CD4-positive, CD25-positive, alpha-beta regulatory T cell (primary cell): ENCODE results near the gene WDFY4. TPM values are rescaled to one million over a fixed set of nuclear protein-coding genes. Genes with fewer than 3 reads are reported as not detected.

Experiments
- ATAC-seq, 2 donors: fragments of 150-1000 bp; cut with Tn5 transposase; one replicate each; pipeline ENCODE4 v1.10.0; 2021; ENCODE audit warnings: low read depth in 2 of 2, moderate number of reproducible peaks in 2 of 2, moderate library complexity in 1 of 2
- DNase-seq, 3 donors: peaks; one replicate each; pipeline versions ENCODE4 v3.0.0 to v3.0.0-alpha.2; 2012 to 2022; ENCODE audit warnings: mixed read lengths in 1 of 3
- H3K27ac ChIP-seq: one replicate; pipeline ENCODE4 v1.7.0; 2013; ENCODE audit warnings: mild to moderate bottlenecking, low read length; ENCODE audit not compliant: insufficient read depth, poor library complexity, severe bottlenecking
- H3K27me3 ChIP-seq: one replicate; pipeline ENCODE4 v1.7.0; 2013; ENCODE audit warnings: low read length; ENCODE audit not compliant: control insufficient read depth, insufficient read depth
- H3K36me3 ChIP-seq: one replicate; pipeline ENCODE4 v1.7.0; 2013; ENCODE audit warnings: mild to moderate bottlenecking, low read length, moderate library complexity; ENCODE audit not compliant: control insufficient read depth, insufficient read depth
- H3K4me1 ChIP-seq: 2 replicates; pipeline ENCODE4 v1.7.0; 2013; ENCODE audit warnings: mild to moderate bottlenecking, low read length; ENCODE audit not compliant: insufficient read depth, control insufficient read depth, poor library complexity, severe bottlenecking
- H3K4me3 ChIP-seq: one replicate; pipeline ENCODE4 v1.7.0; 2013; ENCODE audit warnings: low read depth, mild to moderate bottlenecking, low read length, moderate library complexity
- H3K9me3 ChIP-seq, 2 experiments: 1 replicate in 1 of 2; 2 replicates in 1 of 2; pipeline ENCODE4 v1.7.0; 2013; ENCODE audit warnings: low read length in 2 of 2, mild to moderate bottlenecking in 1 of 2, moderate library complexity in 1 of 2; ENCODE audit not compliant: control insufficient read depth in 2 of 2
- H3K27ac Mint-ChIP-seq, 3 donors: one replicate each; pipeline ENCODE4 v1.8.0; 2020 to 2022; ENCODE audit warnings: mild to moderate bottlenecking in 3 of 3, mixed read lengths in 3 of 3, moderate library complexity in 2 of 3
- H3K27me3 Mint-ChIP-seq: one replicate; pipeline ENCODE4 v1.8.0; 2022; ENCODE audit warnings: mild to moderate bottlenecking, mixed read lengths
- H3K36me3 Mint-ChIP-seq: one replicate; pipeline ENCODE4 v1.8.0; 2020; ENCODE audit warnings: mixed read lengths
- H3K4me1 Mint-ChIP-seq, 4 donors: one replicate each; pipeline ENCODE4 v1.8.0; 2020 to 2022; ENCODE audit warnings: mixed read lengths in 4 of 4, mild to moderate bottlenecking in 1 of 4
- H3K4me3 Mint-ChIP-seq, 4 donors: one replicate each; pipeline ENCODE4 v1.8.0; 2020 to 2022; ENCODE audit warnings: mild to moderate bottlenecking in 4 of 4, mixed read lengths in 4 of 4, moderate library complexity in 3 of 4
- H3K9me3 Mint-ChIP-seq, 7 donors: one replicate each; pipeline ENCODE4 v1.8.0; 2020 to 2022; ENCODE audit warnings: mixed read lengths in 7 of 7, mild to moderate bottlenecking in 3 of 7, moderate library complexity in 2 of 7
- polyA plus RNA-seq, 4 donors: library from polyadenylated mRNA; unstranded; fragments of 300-500 nt; fragmentation: Illumina TruSeq; gene quantifications; one replicate each; pipeline ENCODE4 v1.2.3, GENCODE V29; 2021
- total RNA-seq: library from RNA; stranded (reverse); gene quantifications from one replicate; pipeline ENCODE4 v1.2.3, GENCODE V29; 2022

The WDFY4 gene
- total and polyA plus RNA-seq, 5 donors from 2014 or later, result 0.15 to 0.57 (median 0.34) TPM

DNA sequence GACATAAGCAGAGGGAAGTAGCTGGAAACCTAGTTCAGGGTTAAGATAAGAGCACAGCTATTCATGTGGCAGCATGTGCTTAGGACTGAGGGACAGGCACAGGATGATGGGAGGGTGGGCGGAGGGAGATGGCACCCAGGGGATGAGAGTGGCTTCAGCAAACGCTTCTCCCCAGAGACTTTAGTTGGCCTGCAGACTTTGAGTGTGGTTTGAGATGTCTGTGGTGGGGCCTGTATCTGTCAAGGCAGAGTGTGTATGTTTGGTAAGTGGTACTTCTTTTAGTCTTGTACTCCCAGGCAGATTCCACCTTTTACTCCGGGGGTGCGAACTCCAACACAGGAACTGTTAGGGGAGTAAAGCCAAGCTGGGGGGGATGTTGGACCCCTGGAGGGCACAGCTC lies 88.9 kb downstream of the WDFY4 start:
- ATAC-seq, result no peak
- peaks cover 0 to 3% (median 0%) of the 10 kb centered on the region in 7 donors for H3K9me3 Mint-ChIP-seq
- H3K27ac Mint-ChIP-seq, result no peak overlapping the region
- H3K27ac ChIP-seq, result no peak overlapping the region
- no peaks in the 10 kb centered on the region for H3K36me3 Mint-ChIP-seq
- DNase-seq, result no peak
- no peaks in the 10 kb centered on the region for H3K27me3 ChIP-seq
- no peaks in the 10 kb centered on the region for H3K4me1 Mint-ChIP-seq
- no peak overlapping the region for H3K4me3 Mint-ChIP-seq
- no peaks in the 10 kb centered on the region for H3K9me3 ChIP-seq
- H3K36me3 ChIP-seq, result no peaks in the 10 kb centered on the region
- H3K27me3 Mint-ChIP-seq, result no peaks in the 10 kb centered on the region
- H3K4me3 ChIP-seq, result no peak overlapping the region
- no peaks in the 10 kb centered on the region for H3K4me1 ChIP-seq

DNA sequence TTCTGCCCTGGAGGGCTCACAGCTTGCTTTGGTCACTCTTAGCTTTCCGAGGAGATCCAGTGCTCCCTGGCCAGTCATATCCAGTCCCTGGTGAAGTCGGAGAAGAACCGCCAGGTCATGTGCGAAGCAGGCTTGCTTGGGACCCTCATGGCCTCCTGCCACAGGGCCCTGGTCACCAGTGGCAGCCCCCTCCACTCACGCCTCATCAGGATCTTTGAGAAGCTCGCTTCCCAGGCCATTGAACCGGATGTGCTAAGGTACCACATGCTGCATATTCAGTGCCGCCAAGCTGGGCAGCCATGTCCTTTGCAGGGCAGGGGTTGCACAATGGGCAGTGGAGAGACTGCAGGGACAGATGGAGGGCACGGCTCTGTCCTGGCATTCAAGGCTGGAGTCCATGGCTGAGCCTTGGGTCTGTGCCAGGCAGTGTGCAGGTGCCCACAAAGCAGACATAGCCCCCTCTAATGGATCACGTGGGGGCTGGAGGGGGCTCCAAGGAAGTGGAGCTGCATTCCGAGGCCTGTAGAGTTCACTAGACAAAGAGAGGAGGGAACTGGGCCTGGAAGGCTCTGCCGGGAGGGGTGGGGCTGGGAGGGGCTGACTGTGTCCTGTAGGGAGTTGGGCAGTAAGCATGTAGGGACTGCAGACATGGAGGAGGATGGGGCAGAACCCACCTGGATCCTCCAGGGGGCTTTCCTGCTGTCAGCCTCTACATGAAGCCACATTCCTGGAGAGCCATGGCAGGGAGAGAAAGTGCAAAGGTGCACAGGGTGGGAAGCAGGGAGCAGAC lies 89.9 kb downstream of the WDFY4 start:
- Mint-ChIP-seq H3K36me3 (no peaks in the 10 kb centered on the region), H3K9me3 (peaks cover 0 to 3% (median 0%) of the 10 kb centered on the region in 7 donors), H3K4me3 (no peak overlapping the region), H3K27me3 (no peaks in the 10 kb centered on the region), H3K27ac (no peak overlapping the region), H3K4me1 (no peaks in the 10 kb centered on the region)
- H3K27ac ChIP-seq, result no peak overlapping the region
- no peaks in the 10 kb centered on the region for H3K4me1 ChIP-seq
- no peak for DNase-seq
- no peaks in the 10 kb centered on the region for H3K27me3 ChIP-seq
- no peaks in the 10 kb centered on the region for H3K9me3 ChIP-seq
- H3K36me3 ChIP-seq, result no peaks in the 10 kb centered on the region
- no peak for ATAC-seq
- H3K4me3 ChIP-seq, result no peak overlapping the region

DNA sequence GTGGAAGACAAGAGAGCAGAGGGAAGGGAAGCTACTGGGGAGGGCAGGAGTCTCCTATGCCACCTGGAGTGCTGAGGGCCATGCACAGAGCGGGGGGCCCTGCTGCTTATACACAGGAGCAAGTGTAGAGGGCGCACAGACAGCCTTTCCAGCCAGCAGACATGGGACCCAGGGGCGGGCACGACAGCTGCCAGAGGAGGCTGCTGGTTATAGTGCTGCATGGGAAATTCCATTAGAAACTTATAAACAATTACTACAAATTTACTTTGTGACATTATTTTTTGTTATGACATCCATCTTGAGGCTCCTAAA lies 90.5 kb downstream of the WDFY4 start:
- Histone ChIP-seq H3K36me3 (no peaks in the 10 kb centered on the region), H3K27me3 (no peaks in the 10 kb centered on the region), H3K4me1 (no peaks in the 10 kb centered on the region), H3K27ac (no peak overlapping the region), H3K4me3 (no peak overlapping the region), H3K9me3 (no peaks in the 10 kb centered on the region)
- ATAC-seq, result no peak
- Mint-ChIP-seq H3K4me3 (no peak overlapping the region), H3K27ac (no peak overlapping the region), H3K4me1 (no peaks in the 10 kb centered on the region), H3K36me3 (no peaks in the 10 kb centered on the region), H3K9me3 (peaks cover 0 to 3% (median 0%) of the 10 kb centered on the region in 7 donors), H3K27me3 (no peaks in the 10 kb centered on the region)
- DNase-seq, result no peak

DNA sequence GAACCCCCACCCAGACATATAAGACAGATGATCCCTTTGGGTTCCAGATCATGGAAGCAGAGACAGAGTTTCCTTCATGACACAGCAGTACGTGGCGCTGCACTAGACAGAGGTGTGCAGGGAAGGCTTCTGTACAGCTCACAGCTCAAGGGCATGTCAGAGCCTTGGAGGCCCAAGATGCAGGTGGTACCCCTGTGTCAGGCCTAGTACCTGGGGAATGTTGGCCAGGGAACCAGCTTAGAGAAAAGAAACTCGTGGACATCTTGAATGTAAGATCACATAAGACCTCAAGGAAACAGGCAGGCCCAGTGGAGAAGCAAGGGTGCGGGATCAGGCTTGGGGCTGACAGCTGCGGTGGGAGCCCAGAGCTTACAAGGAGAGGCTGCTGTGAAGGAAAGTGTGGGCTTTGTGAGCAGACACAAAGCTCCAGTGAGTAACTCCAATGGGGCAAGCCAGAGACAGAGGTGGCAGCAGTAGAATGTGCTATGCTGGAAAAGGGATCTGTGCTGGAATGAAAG lies 91.4 kb downstream of the WDFY4 start:
- peaks cover 0 to 3% (median 0%) of the 10 kb centered on the region in 7 donors for H3K9me3 Mint-ChIP-seq
- H3K36me3 ChIP-seq, result no peaks in the 10 kb centered on the region
- H3K4me3 ChIP-seq, result no peak overlapping the region
- no peaks in the 10 kb centered on the region for H3K9me3 ChIP-seq
- H3K4me1 Mint-ChIP-seq, result no peaks in the 10 kb centered on the region
- H3K27ac Mint-ChIP-seq, result no peak overlapping the region
- H3K4me1 ChIP-seq, result no peaks in the 10 kb centered on the region
- H3K27ac ChIP-seq, result no peak overlapping the region
- ATAC-seq, result no peak
- no peaks in the 10 kb centered on the region for H3K27me3 Mint-ChIP-seq
- no peaks in the 10 kb centered on the region for H3K27me3 ChIP-seq
- DNase-seq, result no peak
- no peak overlapping the region for H3K4me3 Mint-ChIP-seq
- no peaks in the 10 kb centered on the region for H3K36me3 Mint-ChIP-seq

DNA sequence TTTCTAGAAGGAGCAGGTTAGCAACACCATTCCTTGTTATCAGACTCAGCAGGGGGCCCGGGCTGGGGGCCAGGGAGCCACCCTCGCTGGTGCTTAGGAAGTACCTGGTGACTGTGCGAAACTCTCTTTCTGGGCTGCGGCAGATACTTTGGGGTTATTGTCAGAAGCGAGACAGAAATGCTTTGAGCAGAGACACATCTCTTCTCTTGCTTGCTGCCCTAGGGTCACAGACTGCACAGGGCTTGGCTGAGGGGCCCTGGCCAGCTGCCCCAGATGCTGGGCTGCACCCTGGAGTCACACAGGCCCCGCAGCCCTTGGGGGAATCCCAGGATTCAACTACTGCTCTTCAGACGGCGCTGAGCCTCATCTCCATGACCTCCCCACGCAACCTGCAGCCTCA lies 91.9 kb downstream of the WDFY4 start:
- peaks cover 0 to 3% (median 0%) of the 10 kb centered on the region in 7 donors for H3K9me3 Mint-ChIP-seq
- H3K9me3 ChIP-seq, result no peaks in the 10 kb centered on the region
- H3K4me1 ChIP-seq, result no peaks in the 10 kb centered on the region
- no peak overlapping the region for H3K4me3 ChIP-seq
- H3K27ac Mint-ChIP-seq, result no peak overlapping the region
- no peak for DNase-seq
- no peak overlapping the region for H3K4me3 Mint-ChIP-seq
- ATAC-seq, result no peak
- H3K36me3 ChIP-seq, result no peaks in the 10 kb centered on the region
- H3K27me3 Mint-ChIP-seq, result no peaks in the 10 kb centered on the region
- no peaks in the 10 kb centered on the region for H3K36me3 Mint-ChIP-seq
- H3K27ac ChIP-seq, result no peak overlapping the region
- H3K27me3 ChIP-seq, result no peaks in the 10 kb centered on the region
- H3K4me1 Mint-ChIP-seq, result no peaks in the 10 kb centered on the region

DNA sequence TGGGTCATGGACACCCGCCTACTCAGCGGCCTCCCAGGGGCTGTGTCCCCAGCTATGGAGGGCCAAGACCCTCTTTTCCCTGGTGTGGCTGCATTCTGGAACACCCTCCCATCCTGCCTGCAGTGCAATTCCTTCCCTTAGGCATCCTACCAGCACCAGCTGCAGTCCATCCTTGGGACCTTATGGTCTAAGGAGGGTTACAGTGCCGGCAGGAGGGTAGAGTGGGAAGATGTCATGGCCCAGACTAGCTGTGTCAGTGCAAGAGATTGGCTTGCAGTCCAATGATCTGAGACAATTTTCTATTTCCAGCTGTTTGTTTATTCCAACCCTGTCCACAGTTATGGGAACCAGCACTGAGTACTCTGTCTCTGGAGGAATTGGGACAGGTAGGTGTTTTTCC lies 92.4 kb downstream of the WDFY4 start:
- Histone ChIP-seq H3K4me3 (no peak overlapping the region), H3K36me3 (no peaks in the 10 kb centered on the region), H3K9me3 (no peaks in the 10 kb centered on the region), H3K27ac (no peak overlapping the region), H3K4me1 (no peaks in the 10 kb centered on the region), H3K27me3 (no peaks in the 10 kb centered on the region)
- H3K4me3 Mint-ChIP-seq, result no peak overlapping the region
- no peaks in the 10 kb centered on the region for H3K4me1 Mint-ChIP-seq
- peaks cover 0 to 2% (median 0%) of the 10 kb centered on the region in 7 donors for H3K9me3 Mint-ChIP-seq
- no peak for ATAC-seq
- no peaks in the 10 kb centered on the region for H3K27me3 Mint-ChIP-seq
- H3K36me3 Mint-ChIP-seq, result no peaks in the 10 kb centered on the region
- no peak for DNase-seq
- H3K27ac Mint-ChIP-seq, result no peak overlapping the region

DNA sequence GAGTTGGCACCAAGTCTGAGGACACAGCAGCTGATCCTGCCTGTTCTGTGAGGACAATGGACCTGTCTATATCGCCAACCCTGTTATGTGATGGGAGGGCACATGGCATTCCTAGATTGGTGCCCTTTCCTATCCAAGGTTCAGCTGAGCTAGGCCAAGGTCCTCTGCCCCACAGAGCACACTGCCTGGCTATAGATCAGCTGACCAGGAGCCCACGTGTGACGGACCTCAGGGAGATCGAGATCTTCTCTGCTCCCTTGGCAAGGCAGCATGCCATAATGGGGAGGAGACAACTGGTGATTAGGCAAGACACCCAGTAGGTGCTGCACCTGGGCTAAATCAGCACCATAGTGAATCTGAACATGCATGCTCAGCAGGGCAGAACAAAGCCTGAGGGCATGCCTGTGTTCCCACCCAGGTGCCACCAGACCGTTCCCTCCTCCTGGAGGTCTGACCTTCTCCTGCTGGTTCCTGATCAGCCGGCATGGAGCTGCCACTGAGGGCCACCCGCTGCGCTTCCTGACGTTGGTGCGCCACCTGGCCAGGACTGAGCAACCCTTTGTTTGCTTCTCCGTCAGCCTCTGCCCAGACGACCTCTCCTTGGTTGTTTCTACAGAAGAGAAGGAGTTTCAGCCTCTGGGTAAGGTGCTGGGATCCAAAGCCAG lies 93.7 kb downstream of the WDFY4 start:
- ATAC-seq (no peak), DNase-seq (no peak)
- Mint-ChIP-seq H3K9me3 (no peaks in the 10 kb centered on the region), H3K4me1 (no peaks in the 10 kb centered on the region), H3K36me3 (no peaks in the 10 kb centered on the region), H3K4me3 (no peak overlapping the region), H3K27me3 (no peaks in the 10 kb centered on the region), H3K27ac (no peak overlapping the region)
- no peaks in the 10 kb centered on the region for H3K36me3 ChIP-seq
- H3K4me1 ChIP-seq, result no peaks in the 10 kb centered on the region
- no peaks in the 10 kb centered on the region for H3K9me3 ChIP-seq
- H3K27ac ChIP-seq, result no peak overlapping the region
- H3K4me3 ChIP-seq, result no peak overlapping the region
- no peaks in the 10 kb centered on the region for H3K27me3 ChIP-seq

DNA sequence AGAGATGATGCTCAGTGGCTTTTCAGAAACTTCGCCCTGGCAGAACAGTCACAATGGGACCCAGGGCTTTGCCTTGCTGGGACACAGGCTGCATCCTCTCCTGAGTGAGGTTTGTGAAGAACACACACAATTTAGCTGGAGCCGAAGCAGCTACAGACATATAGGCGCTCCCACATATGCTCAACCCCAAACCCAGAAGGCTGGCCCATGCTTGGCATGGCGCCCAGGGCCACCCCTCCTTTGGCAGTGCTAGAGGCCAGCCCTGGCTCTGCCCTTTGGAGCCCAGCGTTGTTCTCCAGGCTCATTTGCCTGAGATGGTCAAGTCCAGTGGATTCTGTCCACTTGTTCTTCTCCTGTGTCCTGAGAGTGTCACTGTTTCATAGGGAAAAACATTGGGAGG lies 94.4 kb downstream of the WDFY4 start:
- Mint-ChIP-seq H3K27ac (no peak overlapping the region), H3K4me1 (no peaks in the 10 kb centered on the region), H3K36me3 (no peaks in the 10 kb centered on the region), H3K9me3 (no peaks in the 10 kb centered on the region), H3K4me3 (no peak overlapping the region), H3K27me3 (no peaks in the 10 kb centered on the region)
- Histone ChIP-seq H3K4me1 (no peaks in the 10 kb centered on the region), H3K27ac (no peak overlapping the region), H3K36me3 (no peaks in the 10 kb centered on the region), H3K9me3 (no peaks in the 10 kb centered on the region), H3K27me3 (no peaks in the 10 kb centered on the region), H3K4me3 (no peak overlapping the region)
- ATAC-seq, result no peak
- DNase-seq, result no peak
